OCI-LY3 (cell line): ENCODE measurements around the gene WDR70.

Experiments
- H2AFZ ChIP-seq: fragments of 200-600, 300-600 bp; shearing (Covaris generic); 2 replicates; pipeline ENCODE4 v1.6.0; 2014; ENCODE audit warnings: antibody characterized with exemption, low read depth, low read length
- H3K27ac ChIP-seq: fragments of 200-600, 300-600 bp; sonication (generic); 2 replicates; pipeline ENCODE4 v1.5.1; 2014; ENCODE audit warnings: mild to moderate bottlenecking, low read length, moderate library complexity, mixed read lengths
- H3K27me3 ChIP-seq: fragments of 200-600, 300-600 bp; sonication (generic); 2 replicates; pipeline ENCODE4 v1.6.1; 2014; ENCODE audit warnings: low read depth, low read length, mixed read lengths
- H3K36me3 ChIP-seq: fragments of 200-600, 300-600 bp; sonication (generic); replicated peaks from 2 replicates; pipeline ENCODE3; 2014; ENCODE audit warnings: low read depth, low read length, mixed read lengths
- H3K4me1 ChIP-seq: fragments of 300-600, 200-600 bp; sonication (generic); 2 replicates; pipeline ENCODE4 v1.6.1; 2014; ENCODE audit warnings: low read length, mixed read lengths
- H3K4me2 ChIP-seq: fragments of 200-600, 300-600 bp; sonication (generic); 2 replicates; pipeline ENCODE4 v1.6.1; 2014; ENCODE audit warnings: low read length, mixed read lengths
- H3K4me3 ChIP-seq: fragments of 300-600, 200-600 bp; sonication (generic); 2 replicates; pipeline ENCODE4 v1.5.1; 2014; ENCODE audit warnings: antibody characterized with exemption, mild to moderate bottlenecking, low read length, moderate library complexity
- H3K79me2 ChIP-seq: fragments of 300-600, 200-600 bp; shearing (Covaris generic); 2 replicates; pipeline ENCODE4 v1.6.1; 2014; ENCODE audit warnings: mild to moderate bottlenecking, low read length, mixed read lengths
- H3K9ac ChIP-seq: fragments of 300-600, 200-600 bp; shearing (Covaris generic); 2 replicates; pipeline ENCODE4 v1.6.0; 2014; ENCODE audit warnings: mild to moderate bottlenecking, low read length, moderate library complexity
- H3K9me3 ChIP-seq: fragments of 200-600, 300-600 bp; shearing (Covaris generic); 2 replicates; pipeline ENCODE4 v1.6.1; 2014; ENCODE audit warnings: low read length, mixed read lengths; ENCODE audit not compliant: insufficient read depth
- H4K20me1 ChIP-seq: fragments of 200-600, 300-600 bp; sonication (generic); 2 replicates; pipeline ENCODE4 v1.6.1; 2016; ENCODE audit warnings: low read length, mixed read lengths; ENCODE audit not compliant: insufficient read depth
- EZH2phosphoT487 ChIP-seq: fragments of 200-600 bp; shearing (Covaris generic); IDR thresholded peaks from 2 replicates; pipeline ENCODE4 v1.6.1; 2018; ENCODE audit warnings: antibody characterized with exemption, mixed run types, low read depth
- TF ChIP-seq, protein P1 (sequence below): fragments of 200-600, 300-600 bp; sonication (generic); IDR thresholded peaks from 2 replicates; pipeline ENCODE4 v1.5.1; 2014; ENCODE audit warnings: antibody characterized with exemption, low read length, low read depth

Gene WDR70

DNA sequence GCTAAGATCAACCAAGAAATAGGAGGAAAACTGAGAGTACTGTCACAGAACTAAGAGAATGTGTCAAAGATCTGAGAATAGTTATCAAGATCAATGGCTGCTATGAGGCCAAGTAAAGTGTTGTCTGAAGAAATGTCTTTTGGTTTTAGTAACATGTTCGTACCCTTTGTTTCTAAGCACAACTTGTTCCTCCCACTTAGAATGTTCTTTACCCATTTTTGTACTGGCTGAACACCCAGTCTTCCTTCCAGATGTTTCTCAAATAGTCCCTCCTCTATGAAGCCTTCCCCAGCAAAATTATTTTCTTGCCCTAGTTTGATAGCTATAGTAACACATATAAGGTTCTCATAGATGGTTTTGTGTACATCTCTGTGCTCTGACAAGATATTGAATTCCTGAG, 191.5 kb downstream of the WDR70 start:
- H2AFZ ChIP-seq: no peak overlapping the region
- H3K4me3 ChIP-seq: no peak overlapping the region
- no peaks in the 10 kb centered on the region for H3K36me3 ChIP-seq
- H3K9me3 ChIP-seq: no peaks in the 10 kb centered on the region
- no peaks in the 10 kb centered on the region for H3K79me2 ChIP-seq
- H3K4me2 ChIP-seq: no peak overlapping the region
- no peak for TF ChIP-seq EZH2phosphoT487
- TF ChIP-seq, protein P1, sequence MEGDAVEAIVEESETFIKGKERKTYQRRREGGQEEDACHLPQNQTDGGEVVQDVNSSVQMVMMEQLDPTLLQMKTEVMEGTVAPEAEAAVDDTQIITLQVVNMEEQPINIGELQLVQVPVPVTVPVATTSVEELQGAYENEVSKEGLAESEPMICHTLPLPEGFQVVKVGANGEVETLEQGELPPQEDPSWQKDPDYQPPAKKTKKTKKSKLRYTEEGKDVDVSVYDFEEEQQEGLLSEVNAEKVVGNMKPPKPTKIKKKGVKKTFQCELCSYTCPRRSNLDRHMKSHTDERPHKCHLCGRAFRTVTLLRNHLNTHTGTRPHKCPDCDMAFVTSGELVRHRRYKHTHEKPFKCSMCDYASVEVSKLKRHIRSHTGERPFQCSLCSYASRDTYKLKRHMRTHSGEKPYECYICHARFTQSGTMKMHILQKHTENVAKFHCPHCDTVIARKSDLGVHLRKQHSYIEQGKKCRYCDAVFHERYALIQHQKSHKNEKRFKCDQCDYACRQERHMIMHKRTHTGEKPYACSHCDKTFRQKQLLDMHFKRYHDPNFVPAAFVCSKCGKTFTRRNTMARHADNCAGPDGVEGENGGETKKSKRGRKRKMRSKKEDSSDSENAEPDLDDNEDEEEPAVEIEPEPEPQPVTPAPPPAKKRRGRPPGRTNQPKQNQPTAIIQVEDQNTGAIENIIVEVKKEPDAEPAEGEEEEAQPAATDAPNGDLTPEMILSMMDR: no peak
- H3K27me3 ChIP-seq: no peaks in the 10 kb centered on the region
- no peak overlapping the region for H3K27ac ChIP-seq
- H3K9ac ChIP-seq: no peak overlapping the region
- no peaks in the 10 kb centered on the region for H4K20me1 ChIP-seq
- no peaks in the 10 kb centered on the region for H3K4me1 ChIP-seq

DNA sequence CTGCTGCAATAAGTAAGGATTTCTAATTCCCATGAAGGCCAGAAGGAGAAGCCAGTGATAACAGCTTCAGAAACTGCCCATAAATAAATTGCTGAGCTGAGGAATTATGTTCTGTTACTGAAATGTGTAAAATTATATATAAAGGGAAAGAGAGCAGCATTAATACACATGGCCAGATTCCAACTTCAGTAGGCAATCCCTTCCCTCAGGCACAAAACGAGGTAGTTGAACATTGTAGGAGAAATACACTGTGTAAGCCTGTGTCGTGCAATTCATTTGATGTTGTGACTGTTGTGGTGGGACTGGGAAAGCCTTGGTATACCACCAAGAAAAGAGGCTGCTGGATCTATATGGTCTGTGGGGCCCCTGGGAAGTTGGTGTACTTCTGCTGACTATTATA, 192.9 kb downstream of the WDR70 start:
- TF ChIP-seq, protein P1: no peak
- no peak for TF ChIP-seq EZH2phosphoT487
- Histone ChIP-seq H4K20me1 (no peaks in the 10 kb centered on the region), H3K4me1 (no peaks in the 10 kb centered on the region), H3K36me3 (no peaks in the 10 kb centered on the region), H3K4me2 (no peak overlapping the region), H3K9me3 (no peaks in the 10 kb centered on the region), H3K27me3 (no peaks in the 10 kb centered on the region), H3K79me2 (no peaks in the 10 kb centered on the region), H3K4me3 (no peak overlapping the region), H3K9ac (no peak overlapping the region), H2AFZ (no peak overlapping the region), H3K27ac (no peak overlapping the region)

DNA sequence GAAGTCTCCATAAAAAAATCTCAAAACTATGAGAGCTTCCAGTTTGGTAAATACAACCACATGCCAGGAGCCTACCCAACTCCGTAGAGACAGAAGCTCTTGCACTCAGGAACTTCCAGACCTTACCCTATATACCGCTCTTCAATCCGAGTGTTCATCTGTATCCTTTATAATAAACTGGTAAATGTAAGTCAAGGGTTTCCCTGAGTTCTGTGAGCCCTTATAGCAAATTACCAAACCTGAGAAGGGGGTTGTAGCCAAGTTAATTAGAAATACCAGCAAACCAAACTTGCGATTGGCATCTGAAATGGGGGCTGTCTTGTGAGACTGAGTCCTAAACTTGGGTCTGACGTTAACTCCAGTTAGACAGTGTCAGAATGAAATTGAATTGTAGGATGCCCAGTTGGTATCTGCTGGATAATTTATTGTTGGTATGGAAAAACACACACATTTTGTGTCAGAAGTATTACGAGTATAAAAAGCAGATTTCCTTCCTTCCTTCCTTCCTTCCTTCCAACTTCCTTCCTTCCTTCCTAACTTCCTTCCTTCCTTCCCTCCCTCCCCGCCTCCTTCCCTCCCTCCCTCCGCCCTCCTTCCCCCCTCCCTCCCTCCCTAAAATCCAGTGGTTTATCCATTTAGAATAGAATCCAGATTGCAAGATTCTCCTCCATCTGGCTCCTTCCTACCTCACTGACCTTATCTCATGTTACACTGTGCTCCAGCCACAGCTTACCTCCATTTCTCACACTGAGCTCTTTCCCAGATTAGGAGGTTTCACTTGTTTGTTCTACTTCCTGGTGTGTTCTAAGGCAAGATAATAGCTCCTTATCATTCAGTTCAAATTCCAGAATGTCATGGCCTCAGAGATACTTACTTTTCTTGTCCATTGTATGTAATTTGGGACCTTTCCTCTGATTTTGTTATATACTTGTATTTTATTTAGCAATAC, 196.7 kb downstream of the WDR70 start:
- no peaks in the 10 kb centered on the region for H3K36me3 ChIP-seq
- no peaks in the 10 kb centered on the region for H3K9me3 ChIP-seq
- H3K27me3 ChIP-seq: no peaks in the 10 kb centered on the region
- no peak overlapping the region for H3K27ac ChIP-seq
- no peak overlapping the region for H3K9ac ChIP-seq
- no peaks in the 10 kb centered on the region for H3K4me1 ChIP-seq
- H4K20me1 ChIP-seq: no peaks in the 10 kb centered on the region
- TF ChIP-seq, protein P1: no peak
- TF ChIP-seq EZH2phosphoT487: no peak
- H3K4me2 ChIP-seq: no peak overlapping the region
- no peak overlapping the region for H2AFZ ChIP-seq
- H3K4me3 ChIP-seq: no peak overlapping the region
- H3K79me2 ChIP-seq: no peaks in the 10 kb centered on the region

DNA sequence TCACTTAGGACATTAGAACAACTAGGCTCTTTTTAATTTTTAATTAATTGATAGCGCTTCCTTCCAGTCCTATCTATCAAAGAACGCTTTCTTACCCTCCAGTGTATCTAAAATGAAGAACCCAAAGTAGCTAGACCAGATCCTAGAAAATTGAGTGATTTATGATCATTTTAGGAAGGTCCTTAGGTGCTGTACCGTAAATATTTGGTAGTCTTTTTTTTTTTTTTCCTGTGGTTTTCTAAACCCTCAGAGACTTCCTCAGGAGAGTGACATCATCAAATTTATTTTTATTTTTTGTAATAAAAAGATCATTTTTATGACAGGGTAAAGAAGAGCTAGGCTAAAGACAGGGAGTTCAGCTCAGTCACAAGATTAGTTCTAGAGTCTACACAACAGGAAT, 197.4 kb downstream of the WDR70 start:
- Histone ChIP-seq H3K4me1 (no peaks in the 10 kb centered on the region), H2AFZ (no peak overlapping the region), H3K4me2 (no peak overlapping the region), H3K9ac (no peak overlapping the region), H3K4me3 (no peak overlapping the region), H3K27me3 (no peaks in the 10 kb centered on the region), H3K9me3 (no peaks in the 10 kb centered on the region), H3K36me3 (no peaks in the 10 kb centered on the region), H3K27ac (no peak overlapping the region), H4K20me1 (no peaks in the 10 kb centered on the region), H3K79me2 (no peaks in the 10 kb centered on the region)
- TF ChIP-seq, protein P1: no peak
- no peak for TF ChIP-seq EZH2phosphoT487
